ENCODE results near the gene ZBTB38.

The ZBTB38 gene

DNA sequence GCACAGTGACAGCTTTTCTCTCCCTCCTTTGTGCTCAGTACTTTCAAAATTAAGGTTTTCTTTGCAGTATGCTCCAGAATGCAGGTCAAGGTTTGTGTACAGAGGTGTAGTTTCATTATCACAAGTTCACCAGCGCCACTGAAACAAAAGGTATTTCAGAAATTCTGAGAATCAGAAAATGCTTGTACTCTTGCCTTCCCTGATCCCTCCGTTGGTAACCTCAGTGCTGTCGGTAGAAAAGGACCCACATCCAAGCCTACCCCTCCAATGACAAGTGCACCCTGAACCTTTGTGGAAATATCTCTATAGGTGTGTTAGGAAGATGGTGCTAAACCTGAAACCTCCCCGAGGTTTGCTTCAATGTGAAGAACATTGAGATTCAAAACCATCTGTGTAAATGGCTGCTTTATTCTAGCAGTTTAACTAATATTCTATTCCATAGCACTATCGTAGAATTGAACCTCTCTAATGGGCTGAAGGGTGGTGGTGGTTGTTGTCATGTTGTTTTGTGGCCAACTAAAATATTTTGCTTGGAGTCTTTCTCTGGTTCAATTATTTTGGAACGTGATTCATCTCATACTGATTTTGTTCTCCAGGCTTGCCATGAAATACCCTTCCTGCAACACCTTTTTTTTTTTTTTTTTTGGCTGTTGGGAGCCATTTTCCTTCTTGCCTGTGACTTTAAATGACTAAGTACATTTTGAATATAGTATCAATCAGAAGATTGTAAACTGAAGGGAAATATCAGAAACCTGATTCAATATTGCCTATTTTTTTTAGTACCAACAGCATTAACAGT is 20.7 kb downstream of the ZBTB38 start:
- Histone ChIP-seq H2AK5ac (ENCODE audit: low read length) (no peak overlapping the region), H2AFZ (ENCODE audit: insufficient read depth, low read length, poor library complexity) (no peak overlapping the region), H3K27ac (ENCODE audit: low read depth, low read length) (no peak overlapping the region), H2BK12ac (ENCODE audit: low read length) (no peak overlapping the region), H3K9ac (ENCODE audit: low read length) (no peak overlapping the region), H3K4ac (ENCODE audit: low read depth, low read length) (no peak overlapping the region), H2BK5ac (ENCODE audit: low read depth, low read length, poor library complexity) (no peak overlapping the region), H3K27me3 (ENCODE audit: insufficient read depth, low read length) (no peaks in the 10 kb centered on the region), H3K4me2 (ENCODE audit: low read length) (no peak overlapping the region), H3K18ac (ENCODE audit: low read length) (no peak overlapping the region), H4K8ac (ENCODE audit: low read depth, low read length) (no peak overlapping the region), H3K4me1 (ENCODE audit: control insufficient read depth in 1 of 2, insufficient read depth in 2 of 2, low read length in 2 of 2) (peaks cover 17 to 21% of the 10 kb centered on the region in 2 experiments), H3K79me1 (ENCODE audit: low read length) (peaks cover 7% of the 10 kb centered on the region), H4K91ac (ENCODE audit: low read depth, low read length) (no peak overlapping the region), H3K36me3 (ENCODE audit: control insufficient read depth in 1 of 2, insufficient read depth in 2 of 2, low read length in 2 of 2) (peaks cover 0 to 3% of the 10 kb centered on the region in 2 experiments), H2BK120ac (ENCODE audit: insufficient read depth, low read length, poor library complexity) (no peak overlapping the region), H3K23ac (ENCODE audit: low read length) (no peak overlapping the region), H3K9me3 (ENCODE audit: insufficient read depth, low read depth, low read length) (no peaks in the 10 kb centered on the region), H3K4me3 (ENCODE audit: low read depth, low read length) (no peak overlapping the region), H4K12ac (ENCODE audit: low read depth, low read length) (no peak overlapping the region), H3K14ac (ENCODE audit: low read length) (no peak overlapping the region), H3K79me2 (ENCODE audit: control insufficient read depth, insufficient read depth, low read length, poor library complexity) (peaks cover 2% of the 10 kb centered on the region)
- DNase-seq, result peak in 1 of 2 donors; percentile 62
- WGBS (ENCODE audit: extremely low coverage, insufficient coverage, insufficient read length), result no CpG with 5 or more reads among the region's 6 CpGs

DNA sequence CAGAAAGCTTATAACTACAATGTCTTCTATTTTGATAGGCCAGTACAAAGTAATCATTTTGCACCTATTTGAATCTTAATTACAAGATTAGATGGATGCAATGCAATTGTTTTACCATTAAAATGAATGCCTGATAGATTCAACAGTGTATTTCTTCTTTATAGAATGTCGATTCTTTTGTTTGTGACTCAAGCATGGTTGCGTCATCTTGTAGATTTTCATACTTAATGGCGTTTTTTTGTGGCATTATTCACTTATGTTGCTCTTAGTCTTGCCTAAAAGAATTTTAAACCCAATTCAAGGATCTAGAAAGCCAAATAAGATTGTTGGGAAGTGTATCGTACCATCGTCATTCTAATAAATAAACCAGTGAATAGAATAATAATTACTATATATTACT is 21.4 kb downstream of the ZBTB38 start:
- Histone ChIP-seq H3K79me2 (ENCODE audit: control insufficient read depth, insufficient read depth, low read length, poor library complexity) (peaks cover 2% of the 10 kb centered on the region), H3K4me2 (ENCODE audit: low read length) (no peak overlapping the region), H3K27ac (ENCODE audit: low read depth, low read length) (no peak overlapping the region), H2AFZ (ENCODE audit: insufficient read depth, low read length, poor library complexity) (no peak overlapping the region), H2BK120ac (ENCODE audit: insufficient read depth, low read length, poor library complexity) (no peak overlapping the region), H3K9ac (ENCODE audit: low read length) (no peak overlapping the region), H4K12ac (ENCODE audit: low read depth, low read length) (no peak overlapping the region), H3K4me3 (ENCODE audit: low read depth, low read length) (no peak overlapping the region), H3K4ac (ENCODE audit: low read depth, low read length) (no peak overlapping the region), H2BK12ac (ENCODE audit: low read length) (no peak overlapping the region), H2AK5ac (ENCODE audit: low read length) (no peak overlapping the region), H4K8ac (ENCODE audit: low read depth, low read length) (no peak overlapping the region), H3K23ac (ENCODE audit: low read length) (no peak overlapping the region), H3K27me3 (ENCODE audit: insufficient read depth, low read length) (no peaks in the 10 kb centered on the region), H3K4me1 (ENCODE audit: control insufficient read depth in 1 of 2, insufficient read depth in 2 of 2, low read length in 2 of 2) (peaks cover 17 to 18% of the 10 kb centered on the region in 2 experiments), H3K79me1 (ENCODE audit: low read length) (peaks cover 7% of the 10 kb centered on the region), H4K91ac (ENCODE audit: low read depth, low read length) (no peak overlapping the region), H3K36me3 (ENCODE audit: control insufficient read depth in 1 of 2, insufficient read depth in 2 of 2, low read length in 2 of 2) (no peaks in the 10 kb centered on the region), H3K14ac (ENCODE audit: low read length) (no peak overlapping the region), H2BK5ac (ENCODE audit: low read depth, low read length, poor library complexity) (no peak overlapping the region), H3K9me3 (ENCODE audit: insufficient read depth, low read depth, low read length) (no peaks in the 10 kb centered on the region), H3K18ac (ENCODE audit: low read length) (no peak overlapping the region)
- peak in 1 of 2 donors; percentile 53 for DNase-seq
- no CpG with 5 or more reads among the region's 5 CpGs for WGBS (ENCODE audit: extremely low coverage, insufficient coverage, insufficient read length)

DNA sequence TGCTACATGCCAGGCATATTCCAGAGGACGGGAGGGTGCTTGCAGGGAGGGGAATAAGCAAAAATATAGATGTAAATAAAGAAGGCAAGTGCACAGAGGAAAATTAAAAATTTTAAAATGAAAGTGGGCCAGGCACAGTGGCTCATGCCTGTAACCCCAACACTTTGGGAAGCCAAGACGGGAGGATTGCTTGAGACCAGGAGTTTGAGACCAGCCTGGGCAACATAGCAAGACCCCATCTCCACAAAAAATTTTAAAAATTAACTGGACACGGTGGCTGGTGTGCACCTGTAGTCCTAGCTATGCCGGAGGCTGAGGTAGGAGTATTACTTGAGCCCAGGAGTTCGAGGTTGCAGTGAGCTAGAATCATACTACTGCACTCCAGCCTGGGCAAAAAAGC is 22.4 kb downstream of the ZBTB38 start:
- peaks cover 17 to 18% of the 10 kb centered on the region in 2 experiments for H3K4me1 ChIP-seq (ENCODE audit: control insufficient read depth in 1 of 2, insufficient read depth in 2 of 2, low read length in 2 of 2)
- no CpG with 5 or more reads among the region's 5 CpGs for WGBS (ENCODE audit: extremely low coverage, insufficient coverage, insufficient read length)

DNA sequence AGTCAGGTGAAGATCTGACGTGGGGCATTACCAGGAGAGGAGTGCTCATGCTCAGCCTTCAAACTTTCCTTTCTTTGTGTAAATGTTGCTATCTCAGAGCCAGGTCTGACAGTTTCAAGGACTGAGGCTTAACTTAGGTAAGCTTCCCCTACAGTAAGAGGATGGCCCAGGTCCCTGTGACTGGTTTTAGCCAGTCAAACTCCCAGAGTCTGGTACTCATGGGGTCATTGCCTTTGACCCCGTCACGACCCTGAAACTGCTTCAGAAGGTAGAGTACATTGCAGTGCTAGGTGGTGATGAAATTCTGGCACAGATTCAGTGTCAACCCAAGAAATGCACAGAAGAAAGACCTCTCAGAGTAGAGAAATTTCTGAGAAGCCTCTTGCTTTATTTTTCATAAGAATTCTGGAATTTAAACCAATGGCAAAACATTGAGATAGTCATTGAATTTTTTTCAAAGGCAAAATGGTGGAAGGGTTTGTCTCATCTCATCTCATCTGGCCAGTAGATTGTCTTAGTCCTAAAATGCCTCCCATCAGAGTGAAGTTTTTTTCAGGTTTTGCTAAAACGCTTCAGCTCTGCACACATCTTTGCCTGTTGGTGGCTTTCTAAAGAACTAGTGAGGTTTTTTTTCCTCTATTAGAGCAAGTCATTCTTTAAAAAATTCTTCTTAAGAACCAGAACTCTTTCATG is 23.1 kb downstream of the ZBTB38 start:
- Histone ChIP-seq H2BK5ac (ENCODE audit: low read depth, low read length, poor library complexity) (no peak overlapping the region), H3K79me1 (ENCODE audit: low read length) (peaks cover 7% of the 10 kb centered on the region), H2AK5ac (ENCODE audit: low read length) (no peak overlapping the region), H3K27me3 (ENCODE audit: insufficient read depth, low read length) (no peaks in the 10 kb centered on the region), H3K4me2 (ENCODE audit: low read length) (no peak overlapping the region), H2BK12ac (ENCODE audit: low read length) (no peak overlapping the region), H3K4ac (ENCODE audit: low read depth, low read length) (no peak overlapping the region), H3K4me1 (ENCODE audit: control insufficient read depth in 1 of 2, insufficient read depth in 2 of 2, low read length in 2 of 2) (peaks cover 17 to 18% of the 10 kb centered on the region in 2 experiments), H3K18ac (ENCODE audit: low read length) (no peak overlapping the region), H3K36me3 (ENCODE audit: control insufficient read depth in 1 of 2, insufficient read depth in 2 of 2, low read length in 2 of 2) (no peaks in the 10 kb centered on the region), H2BK120ac (ENCODE audit: insufficient read depth, low read length, poor library complexity) (no peak overlapping the region), H4K12ac (ENCODE audit: low read depth, low read length) (no peak overlapping the region), H3K27ac (ENCODE audit: low read depth, low read length) (no peak overlapping the region), H3K79me2 (ENCODE audit: control insufficient read depth, insufficient read depth, low read length, poor library complexity) (peaks cover 2% of the 10 kb centered on the region), H2AFZ (ENCODE audit: insufficient read depth, low read length, poor library complexity) (no peak overlapping the region), H3K4me3 (ENCODE audit: low read depth, low read length) (no peak overlapping the region), H3K23ac (ENCODE audit: low read length) (no peak overlapping the region), H3K14ac (ENCODE audit: low read length) (no peak overlapping the region), H3K9ac (ENCODE audit: low read length) (no peak overlapping the region), H4K91ac (ENCODE audit: low read depth, low read length) (no peak overlapping the region), H3K9me3 (ENCODE audit: insufficient read depth, low read depth, low read length) (no peaks in the 10 kb centered on the region), H4K8ac (ENCODE audit: low read depth, low read length) (no peak overlapping the region)
- no peak for DNase-seq
- WGBS (ENCODE audit: extremely low coverage, insufficient coverage, insufficient read length), result no CpG with 5 or more reads among the region's 4 CpGs

More for the DNA sequence above, 22.4 kb downstream of the ZBTB38 start:
- H3K9ac ChIP-seq (ENCODE audit: low read length), result no peak overlapping the region
- no peak overlapping the region for H4K12ac ChIP-seq (ENCODE audit: low read depth, low read length)
- H4K91ac ChIP-seq (ENCODE audit: low read depth, low read length), result no peak overlapping the region
- H3K23ac ChIP-seq (ENCODE audit: low read length), result no peak overlapping the region
- no peak overlapping the region for H3K18ac ChIP-seq (ENCODE audit: low read length)
- no peak overlapping the region for H3K4me3 ChIP-seq (ENCODE audit: low read depth, low read length)
- H3K14ac ChIP-seq (ENCODE audit: low read length), result no peak overlapping the region
- no peak for DNase-seq
- no peak overlapping the region for H2BK120ac ChIP-seq (ENCODE audit: insufficient read depth, low read length, poor library complexity)
- H3K4me2 ChIP-seq (ENCODE audit: low read length), result no peak overlapping the region
- no peaks in the 10 kb centered on the region for H3K9me3 ChIP-seq (ENCODE audit: insufficient read depth, low read depth, low read length)
- no peak overlapping the region for H4K8ac ChIP-seq (ENCODE audit: low read depth, low read length)
- peaks cover 2% of the 10 kb centered on the region for H3K79me2 ChIP-seq (ENCODE audit: control insufficient read depth, insufficient read depth, low read length, poor library complexity)
- no peaks in the 10 kb centered on the region for H3K36me3 ChIP-seq (ENCODE audit: control insufficient read depth in 1 of 2, insufficient read depth in 2 of 2, low read length in 2 of 2)
- no peak overlapping the region for H3K4ac ChIP-seq (ENCODE audit: low read depth, low read length)
- H2AK5ac ChIP-seq (ENCODE audit: low read length), result no peak overlapping the region
- H3K79me1 ChIP-seq (ENCODE audit: low read length), result peaks cover 7% of the 10 kb centered on the region
- H2AFZ ChIP-seq (ENCODE audit: insufficient read depth, low read length, poor library complexity), result no peak overlapping the region
- no peak overlapping the region for H2BK5ac ChIP-seq (ENCODE audit: low read depth, low read length, poor library complexity)
- no peak overlapping the region for H3K27ac ChIP-seq (ENCODE audit: low read depth, low read length)
- no peak overlapping the region for H2BK12ac ChIP-seq (ENCODE audit: low read length)
- no peaks in the 10 kb centered on the region for H3K27me3 ChIP-seq (ENCODE audit: insufficient read depth, low read length)
